DMS79 (cell line): ENCODE results near the gene GMDS.

ENCODE experiments used
- DNase-seq: peaks from one replicate; lab custom pipeline; 2025; lab: John Stamatoyannopoulos, UW

The GMDS gene

DNA sequence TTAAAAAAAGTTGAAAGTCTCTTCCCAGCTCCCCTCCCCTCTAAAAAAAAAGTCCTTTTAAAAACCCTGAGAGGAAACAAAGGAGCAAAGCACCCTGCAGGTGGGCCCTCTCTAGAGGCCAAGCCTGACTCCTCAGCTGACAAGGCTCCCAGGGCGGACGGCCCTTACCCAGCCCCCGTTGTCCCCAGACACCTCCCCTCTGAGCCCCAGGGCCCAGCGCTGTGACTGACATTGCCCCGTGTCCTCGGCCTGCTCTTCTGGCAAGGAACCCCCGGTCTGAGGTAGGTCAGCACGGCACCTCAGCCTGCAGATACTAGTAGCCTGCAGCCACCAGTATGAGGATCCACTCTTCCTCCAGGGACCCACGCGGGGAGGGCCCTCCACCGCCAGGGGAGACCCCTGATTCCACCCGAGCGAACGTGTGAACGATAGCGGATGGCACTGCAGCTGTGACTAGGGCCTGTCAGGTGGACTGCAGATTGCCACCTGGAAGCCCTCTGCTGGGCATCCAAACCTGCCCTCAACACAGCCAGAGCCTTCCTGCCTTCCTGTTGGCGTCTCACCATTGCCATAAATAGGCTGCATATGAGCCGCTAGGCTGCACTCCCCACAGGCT lies 601.5 kb downstream of the GMDS start:
- no peak for DNase-seq

DNA sequence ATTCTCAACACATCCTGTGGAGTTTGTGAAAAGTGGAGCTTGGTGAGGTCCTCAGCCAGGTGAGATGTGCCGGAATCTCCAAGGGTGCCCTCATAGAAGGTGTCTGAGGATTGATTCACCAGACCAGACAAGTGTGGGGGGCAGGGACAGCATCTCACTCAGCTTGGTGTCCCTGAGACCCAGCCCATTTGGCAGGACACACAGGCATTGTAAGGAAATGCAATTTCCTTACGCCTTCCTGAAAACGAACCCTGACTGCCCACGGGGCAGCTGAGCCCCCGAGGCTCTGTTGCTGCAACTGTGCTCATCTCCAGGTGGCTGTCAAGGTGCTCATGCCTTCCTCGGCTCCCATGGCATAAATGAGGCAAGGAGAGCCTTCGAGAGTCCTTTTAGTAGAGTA lies 602.3 kb downstream of the GMDS start:
- DNase-seq, result no peak

DNA sequence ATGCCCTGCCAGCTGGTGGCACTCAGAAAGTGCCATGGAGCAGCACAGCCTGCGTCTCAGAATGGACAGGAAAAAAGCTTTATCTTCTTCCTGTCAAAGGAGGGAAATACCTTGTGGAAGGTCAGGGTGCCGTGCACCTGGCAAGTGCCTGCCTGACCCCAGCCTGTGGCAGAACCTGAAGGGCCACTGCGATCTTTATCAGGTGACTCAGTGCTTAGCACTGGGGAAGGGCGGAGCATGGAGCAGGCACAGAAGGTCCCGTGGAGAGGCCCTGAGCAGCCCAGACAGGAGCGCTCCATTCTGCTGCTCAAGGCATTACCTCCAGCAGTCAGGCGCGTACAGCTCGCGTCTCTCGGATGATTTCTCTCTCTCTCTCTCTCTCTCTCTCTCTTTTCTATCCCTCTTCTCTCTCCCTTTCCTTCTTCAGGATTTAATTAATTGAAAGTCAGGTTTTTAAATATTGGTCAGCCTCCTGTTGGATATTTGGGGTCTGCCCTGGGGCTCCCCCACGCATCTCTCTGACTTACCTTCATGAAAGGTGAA lies 604.0 kb downstream of the GMDS start:
- no peak for DNase-seq

DNA sequence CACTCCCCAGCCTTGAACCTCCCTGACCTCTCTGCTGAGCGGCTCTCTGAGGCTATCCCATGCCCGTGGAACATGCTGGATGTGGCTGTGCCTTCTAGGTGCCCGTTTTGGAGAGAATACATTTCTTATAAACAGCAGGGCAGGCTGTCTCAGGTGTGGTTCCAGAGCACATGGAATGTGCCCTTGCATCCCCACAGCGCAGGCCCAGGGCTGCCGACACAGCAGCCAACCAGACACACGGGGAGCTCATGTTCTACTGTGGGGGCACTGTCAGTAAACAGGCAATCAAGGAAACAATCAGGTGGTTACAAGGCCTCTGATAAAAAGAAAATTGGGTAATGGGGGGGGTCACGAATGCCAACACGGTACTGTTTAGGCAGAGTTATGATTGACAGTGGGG lies 604.9 kb downstream of the GMDS start:
- DNase-seq, result no peak

DNA sequence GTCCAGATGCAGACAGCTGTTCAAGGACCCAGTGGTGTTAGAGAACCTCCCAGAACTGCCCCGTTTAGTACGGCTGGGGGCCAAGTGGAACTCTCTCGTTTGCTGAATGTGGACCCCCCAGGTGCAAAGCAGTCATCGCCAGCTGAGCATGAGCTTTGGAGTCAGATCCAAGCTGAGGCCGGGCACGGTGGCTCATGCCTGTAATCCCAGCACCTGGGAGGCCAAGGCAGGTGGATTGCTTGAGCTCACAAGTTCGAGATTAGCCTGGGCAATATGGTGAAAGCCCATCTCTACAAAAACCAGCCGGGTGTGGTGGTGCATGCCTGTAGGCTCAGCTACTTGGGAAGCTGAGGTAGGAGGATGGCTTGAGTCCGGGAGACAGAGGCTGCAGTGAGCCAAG lies 606.0 kb downstream of the GMDS start:
- DNase-seq, result no peak

DNA sequence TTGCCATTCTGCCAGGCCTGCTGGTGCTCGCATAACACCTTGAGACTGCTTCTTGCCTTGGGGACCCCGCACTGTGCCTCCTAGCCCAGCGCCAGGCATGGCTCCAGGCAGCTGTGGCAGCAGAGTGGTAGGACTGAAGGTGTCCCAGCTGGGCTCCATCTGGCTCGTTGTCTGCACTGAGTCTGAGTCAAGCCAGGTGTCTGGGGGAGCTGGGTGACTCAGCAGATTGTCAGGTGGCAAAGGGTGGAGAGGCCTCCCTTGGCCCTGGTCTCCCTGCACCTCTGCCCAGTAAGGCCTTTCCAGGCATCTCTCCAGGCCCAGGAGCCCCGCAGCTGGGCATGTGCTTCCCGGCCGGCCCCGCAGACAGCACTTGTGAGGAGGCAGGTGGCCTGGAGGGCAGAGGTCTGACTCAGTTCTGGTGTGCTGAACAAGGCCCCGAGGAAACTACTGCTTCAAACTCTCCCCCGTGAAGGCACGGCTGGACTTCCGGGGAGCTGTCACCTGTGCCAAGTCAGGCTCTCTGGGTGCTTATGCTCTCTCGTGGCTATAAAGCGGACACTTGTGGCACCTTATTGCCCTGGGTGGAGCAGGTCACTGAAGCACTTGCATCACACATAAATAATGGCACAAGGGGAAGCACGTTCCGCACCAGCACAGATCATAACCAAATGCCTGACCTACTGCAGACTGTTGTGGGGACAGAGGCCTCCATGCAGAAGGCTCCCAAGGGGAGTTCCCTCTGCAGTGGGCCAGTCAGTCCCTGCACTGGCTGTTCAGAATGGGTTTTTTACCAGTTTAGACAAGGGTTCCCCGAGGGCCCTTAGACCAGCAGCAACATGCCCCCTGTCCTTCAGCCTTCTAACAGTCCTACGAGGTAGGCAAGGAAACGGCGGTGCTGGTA lies 608.2 kb downstream of the GMDS start:
- peak; percentile 43 for DNase-seq

DNA sequence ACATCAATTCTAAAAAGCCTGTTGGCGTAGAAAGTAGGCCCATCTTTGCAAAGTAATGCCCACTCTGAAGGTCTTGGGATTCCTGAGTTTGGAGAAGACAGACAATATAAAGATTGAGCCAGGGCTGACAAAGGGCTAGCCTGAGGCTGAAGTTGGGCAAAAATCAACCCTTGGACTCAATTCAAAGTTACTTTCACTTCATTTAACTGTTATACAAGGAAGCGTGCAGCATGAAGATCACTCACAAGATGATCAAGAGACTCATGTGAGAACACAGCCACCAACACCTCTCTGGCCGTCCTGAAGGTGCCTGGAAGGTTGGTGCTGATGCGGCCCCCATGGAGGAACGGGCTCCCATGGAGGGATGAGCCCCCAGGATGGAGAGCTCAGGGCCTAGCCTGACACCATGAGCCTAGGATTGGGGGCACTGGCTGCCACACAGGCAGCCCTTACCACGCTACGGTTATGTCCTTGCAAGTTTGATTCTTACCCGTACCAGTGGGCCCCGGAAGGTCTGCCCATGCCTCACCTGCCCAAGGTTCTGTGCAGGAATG lies 609.1 kb downstream of the GMDS start:
- DNase-seq, result no peak

DNA sequence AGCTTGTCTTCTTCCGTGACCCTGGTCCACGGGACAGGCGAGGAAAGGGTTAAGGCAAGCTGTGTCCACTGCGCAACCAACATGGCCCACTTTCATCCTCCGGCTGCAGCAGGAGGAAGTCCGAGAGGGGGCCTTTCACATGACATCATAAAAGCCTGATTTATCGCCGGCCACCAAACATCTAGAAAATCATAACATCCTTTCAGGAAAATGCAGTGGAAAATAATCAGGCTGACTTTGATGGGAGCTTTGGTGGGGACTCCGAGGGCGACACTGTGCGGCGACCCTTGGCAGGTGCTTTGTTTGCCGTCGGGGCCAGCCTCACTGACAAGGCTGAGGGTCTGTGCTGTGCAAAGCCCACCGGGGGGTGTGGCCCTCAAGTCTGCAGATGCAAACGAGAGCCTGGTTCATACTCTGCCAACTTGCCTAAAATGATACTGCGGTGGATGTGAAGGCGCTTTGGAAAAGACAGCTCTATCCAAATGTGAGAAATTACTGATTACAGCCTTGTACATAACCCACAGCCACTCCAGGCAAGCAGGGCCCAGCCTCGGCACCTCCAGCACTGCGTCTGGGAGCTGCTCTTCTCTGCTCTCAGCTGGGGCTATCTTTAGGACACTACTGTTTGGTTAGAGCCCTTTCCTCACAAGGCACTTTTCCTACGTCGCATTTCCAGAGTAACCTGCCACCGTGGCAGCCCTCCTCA lies 609.9 kb downstream of the GMDS start:
- DNase-seq, result no peak

DNA sequence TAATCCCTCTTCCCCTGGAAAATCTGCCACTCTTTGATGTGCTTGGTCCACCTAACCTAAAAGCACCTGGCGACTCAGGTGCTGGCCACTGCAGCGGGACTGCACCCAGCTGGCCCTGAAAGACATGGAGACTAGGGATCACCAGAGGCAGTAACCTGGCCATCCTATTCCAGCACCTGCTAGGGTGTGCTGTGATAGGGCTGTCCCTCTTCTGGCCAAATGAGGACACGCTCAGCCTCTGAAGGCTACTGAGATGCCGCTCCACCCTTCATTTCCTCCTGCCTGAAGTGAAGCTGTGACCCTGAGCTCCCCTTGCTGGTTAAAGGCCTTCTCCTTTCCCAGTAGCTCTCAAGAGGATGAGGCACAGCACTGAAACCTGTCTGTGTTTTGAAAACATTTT lies 611.3 kb downstream of the GMDS start:
- no peak for DNase-seq

DNA sequence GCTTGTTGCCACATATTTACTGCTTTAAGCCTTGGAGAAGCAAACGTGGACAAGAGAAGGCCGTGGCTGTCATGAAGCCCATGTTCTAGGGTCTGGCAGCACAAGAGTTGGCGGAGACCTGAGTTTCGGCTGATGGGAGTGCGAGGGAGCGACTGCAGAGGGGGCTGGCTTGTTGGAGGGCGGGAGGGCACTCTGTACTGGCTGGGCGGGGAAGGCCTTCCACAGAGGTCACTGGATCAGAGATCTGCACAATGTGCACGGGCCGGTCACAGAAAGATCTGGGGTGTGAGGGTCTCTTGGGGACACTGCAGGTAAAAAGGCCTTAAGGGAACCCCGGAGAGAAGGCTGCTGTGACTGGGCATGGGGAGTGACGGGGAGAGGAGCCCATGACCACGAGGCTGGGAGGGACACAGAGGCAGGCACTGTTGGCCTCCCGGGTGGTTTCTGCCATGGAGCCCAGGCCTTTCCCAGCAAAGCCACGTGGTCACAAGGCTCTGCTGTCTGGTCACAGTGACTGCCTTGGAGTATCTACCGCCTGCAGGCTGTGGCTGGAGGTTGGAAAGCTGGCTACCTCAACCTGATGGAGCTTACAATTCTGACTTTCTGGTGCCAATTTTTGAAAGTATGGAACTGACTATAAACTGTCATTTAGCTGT lies 611.9 kb downstream of the GMDS start:
- no peak for DNase-seq

DNA sequence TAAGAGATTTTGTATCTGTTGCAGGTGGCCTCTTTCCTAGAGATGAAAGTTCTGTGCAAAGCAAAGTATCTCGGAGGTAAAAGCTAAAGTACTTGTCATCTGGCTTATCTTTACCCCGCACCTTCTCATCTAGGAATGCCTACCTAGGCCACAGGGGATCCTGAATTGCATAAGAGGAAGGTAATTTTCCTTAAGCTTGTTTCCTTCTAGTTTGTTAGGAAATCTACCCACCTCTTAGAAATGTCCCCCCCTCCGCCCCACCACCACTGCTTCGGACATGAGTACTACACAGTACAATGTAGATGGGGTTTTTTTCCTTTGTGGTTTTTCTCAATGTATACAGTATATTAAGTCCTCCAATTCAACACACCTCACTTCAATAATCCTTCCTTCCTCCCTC lies 614.2 kb downstream of the GMDS start:
- no peak for DNase-seq

DNA sequence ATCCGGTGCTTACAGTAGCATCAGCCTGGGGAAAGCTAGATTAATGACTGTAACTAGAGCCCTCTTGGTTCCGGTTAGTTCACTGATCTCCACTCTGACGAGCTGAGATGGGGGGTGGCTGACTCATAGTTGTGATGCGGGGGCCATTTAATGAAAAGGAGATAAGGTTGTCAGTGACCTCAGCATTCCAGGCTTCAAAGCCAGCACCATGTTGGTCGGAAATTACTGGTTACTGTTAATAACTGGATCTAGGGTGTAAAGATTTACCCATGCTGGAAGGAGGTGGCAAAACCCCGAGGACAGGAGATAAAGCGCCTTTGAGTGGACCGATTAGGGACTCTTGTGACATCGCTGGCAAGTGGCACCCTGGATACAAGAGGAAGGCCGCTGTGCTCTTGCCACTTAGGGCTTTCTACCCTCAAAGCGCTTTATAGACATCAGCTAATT lies 614.6 kb downstream of the GMDS start:
- peak; percentile 58 for DNase-seq

DNA sequence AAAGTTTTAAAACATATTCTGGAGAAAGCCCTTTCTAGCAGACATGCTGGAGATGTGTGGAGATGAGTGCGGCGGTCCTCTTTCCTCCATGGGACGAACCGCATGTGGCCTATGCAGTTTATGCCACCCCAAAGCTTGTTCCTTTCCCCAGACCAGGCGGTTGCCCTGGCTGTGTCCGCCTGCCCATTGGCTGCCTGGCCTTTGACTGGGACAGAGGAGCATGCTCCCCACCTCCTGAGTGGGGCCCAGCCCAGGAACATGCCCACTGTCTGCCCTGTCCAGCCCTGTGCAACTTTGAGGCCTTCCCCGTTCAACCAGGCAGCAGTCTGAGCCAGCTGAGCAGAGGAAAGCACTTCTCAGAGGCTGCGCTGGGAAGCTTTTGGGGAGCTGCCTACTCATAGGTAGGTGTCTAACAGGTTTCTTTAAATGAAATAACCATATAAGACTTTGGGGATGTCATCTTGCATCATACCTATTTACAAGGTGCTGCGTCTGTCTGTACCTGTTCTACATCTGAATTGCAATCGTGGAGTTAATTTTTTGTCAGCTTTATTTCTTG lies 615.1 kb downstream of the GMDS start:
- DNase-seq, result no peak

DNA sequence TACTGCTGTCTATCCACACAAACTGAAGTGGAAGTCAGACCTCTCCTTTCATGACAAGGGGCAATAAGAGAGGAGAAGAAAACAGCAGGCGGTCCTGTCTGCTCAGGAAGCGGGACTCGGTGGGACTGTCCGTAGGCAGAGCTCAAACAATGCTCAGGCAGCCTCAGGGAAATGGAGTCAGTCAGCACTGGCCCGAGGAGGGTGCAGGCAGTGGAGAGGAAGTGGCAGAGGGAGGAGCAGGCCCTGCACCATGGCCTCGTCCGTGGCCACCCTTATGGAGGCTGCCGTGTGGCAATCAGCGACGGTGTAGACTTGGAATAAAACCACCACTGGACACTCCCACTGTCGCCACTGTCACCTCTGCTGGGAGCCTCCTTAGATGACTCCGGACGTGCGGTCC lies 616.1 kb downstream of the GMDS start:
- no peak for DNase-seq

DNA sequence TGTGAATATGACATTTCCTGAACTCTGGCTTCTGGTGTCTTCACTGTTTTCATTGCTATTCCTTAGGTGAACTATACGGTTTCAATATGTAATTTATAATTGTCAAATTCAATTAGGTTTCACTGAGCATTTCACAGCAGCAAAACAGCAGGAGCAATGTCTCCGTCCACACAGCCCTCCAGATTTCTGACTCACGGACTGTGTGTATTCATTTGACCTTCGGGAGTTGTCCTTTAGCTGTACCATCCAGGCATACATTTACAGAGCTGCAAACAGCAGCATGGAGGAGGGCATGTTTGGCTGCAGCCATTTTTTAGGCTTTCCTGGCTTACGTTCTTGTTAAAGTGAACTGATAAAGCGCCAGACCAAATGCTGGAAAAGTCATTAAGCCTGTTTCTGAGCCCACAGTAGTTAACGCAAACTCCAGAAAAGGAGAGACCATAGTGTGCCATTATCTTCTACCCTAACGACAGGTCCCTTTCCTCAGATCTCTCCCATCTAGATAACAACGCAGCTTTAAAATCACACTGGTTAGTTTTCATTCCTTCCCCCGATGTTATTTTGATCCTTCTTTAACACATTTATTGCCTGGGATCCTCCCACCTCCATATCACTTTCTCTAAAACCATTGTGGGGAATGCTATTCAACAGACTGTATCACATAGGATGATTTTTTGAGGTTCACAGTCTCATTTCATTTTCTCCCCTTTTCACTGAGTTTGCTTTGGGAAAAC lies 617.4 kb downstream of the GMDS start:
- no peak for DNase-seq

DNA sequence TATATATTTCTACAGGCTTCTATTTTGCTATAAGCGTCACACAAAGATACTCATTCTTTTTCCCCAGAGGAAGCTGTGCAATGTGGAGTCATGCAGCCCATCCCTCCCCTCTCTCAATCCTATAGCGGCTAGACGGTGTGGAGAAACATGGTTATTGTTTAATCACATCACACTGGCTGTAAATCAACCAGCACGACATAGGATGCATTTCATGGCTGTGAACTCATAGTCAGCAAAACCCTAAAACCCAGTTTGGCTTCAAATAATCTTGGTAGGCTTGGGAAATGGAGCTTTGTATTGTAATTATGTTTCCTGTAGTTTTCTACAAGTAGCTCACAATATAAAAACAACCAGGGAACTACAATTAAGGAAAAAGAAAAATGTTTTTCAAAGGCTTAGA lies 618.9 kb downstream of the GMDS start:
- DNase-seq, result no peak

DNA sequence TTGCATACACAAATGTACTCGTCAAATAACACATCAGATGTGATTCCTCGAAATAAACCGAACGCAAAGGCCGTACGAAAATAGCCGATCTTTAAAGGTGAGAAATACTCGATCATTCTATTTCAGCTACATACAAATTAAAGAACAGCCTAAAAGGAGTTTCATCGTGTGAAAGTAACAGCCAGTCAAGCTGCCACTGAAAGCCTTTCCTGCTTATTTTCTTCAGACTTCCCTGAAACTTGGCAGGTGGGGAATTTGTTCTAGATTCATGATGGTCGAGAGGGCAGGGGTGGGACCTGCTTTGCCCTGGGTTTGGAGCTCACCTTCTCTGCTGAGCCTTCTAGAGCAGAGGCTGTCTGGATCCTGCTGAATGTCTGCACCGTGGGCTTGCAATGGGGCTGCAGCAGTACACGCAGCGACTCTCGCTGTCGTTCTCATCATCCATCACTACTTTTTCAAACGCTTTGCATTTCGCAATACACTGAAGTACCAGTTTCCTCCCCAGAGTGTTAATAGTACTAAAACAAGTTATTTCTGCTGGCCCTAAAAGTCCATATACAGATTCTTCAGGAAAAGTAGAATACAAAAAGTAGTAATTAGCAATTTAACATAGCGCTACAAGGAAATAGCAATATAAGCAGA lies 619.5 kb downstream of the GMDS start:
- DNase-seq, result no peak

DNA sequence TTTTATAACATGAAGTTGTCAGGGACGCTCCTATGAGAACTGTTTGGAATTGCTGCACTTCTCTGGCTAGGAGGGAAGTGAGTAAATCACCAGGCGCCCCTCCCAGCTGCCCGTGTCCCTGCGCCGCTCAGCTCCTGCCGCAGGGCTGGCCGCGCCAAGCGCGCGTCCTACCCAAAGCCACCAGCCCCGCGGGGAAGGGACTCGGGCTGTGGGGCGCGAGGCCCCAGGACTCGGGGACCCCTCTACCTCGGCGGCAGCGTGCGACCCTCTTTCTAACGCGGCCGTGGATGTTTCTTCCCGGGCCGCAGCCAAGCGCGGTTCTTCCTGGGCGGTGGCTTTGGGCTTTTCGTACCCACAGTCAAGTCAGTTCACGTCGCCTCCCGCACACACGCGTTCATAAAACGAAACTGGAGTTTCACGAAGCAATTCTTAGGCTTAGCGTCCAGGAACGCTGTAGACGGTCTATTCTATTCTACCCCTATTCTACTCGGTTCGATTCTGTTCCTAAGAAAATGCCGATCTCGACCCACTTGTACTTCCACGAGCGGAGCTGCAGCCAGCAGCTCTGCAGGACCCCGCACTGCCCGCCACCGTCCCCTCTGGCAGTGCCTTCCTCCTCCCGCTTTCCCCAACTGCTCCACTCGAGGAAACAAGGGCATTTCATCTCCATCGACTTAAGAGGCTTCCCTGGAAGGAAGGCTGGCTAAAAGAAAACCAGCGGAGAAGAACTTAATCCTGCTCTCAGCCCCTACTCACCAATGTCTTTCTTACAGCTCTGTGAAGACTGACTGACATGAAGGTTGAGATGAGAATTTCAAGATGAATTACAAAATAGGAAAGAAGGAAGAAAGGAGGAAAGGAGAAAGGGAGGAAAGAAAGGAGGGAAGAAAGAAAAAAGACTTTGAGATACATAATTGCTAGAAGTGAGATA lies 620.3 kb downstream of the GMDS start:
- no peak for DNase-seq
